Hepatocyte (in vitro differentiated cells): ENCODE results near the gene LRRFIP1.

Experiments
- EZH2phosphoT487 ChIP-seq: fragments of 200-600 bp; sonication (generic); IDR thresholded peaks from one replicate; pipeline ENCODE4 v1.6.1; 2018; ENCODE audit warnings: antibody characterized with exemption, mild to moderate bottlenecking, low read depth, moderate library complexity; ENCODE audit not compliant: unreplicated experiment, severe bottlenecking
- TF ChIP-seq, protein P1 (sequence below): fragments of 200-600 bp; sonication (generic); IDR thresholded peaks from 2 replicates; pipeline ENCODE4 v1.5.1; 2016; ENCODE audit warnings: antibody characterized with exemption, mild to moderate bottlenecking; ENCODE audit not compliant: poor library complexity

DNA sequence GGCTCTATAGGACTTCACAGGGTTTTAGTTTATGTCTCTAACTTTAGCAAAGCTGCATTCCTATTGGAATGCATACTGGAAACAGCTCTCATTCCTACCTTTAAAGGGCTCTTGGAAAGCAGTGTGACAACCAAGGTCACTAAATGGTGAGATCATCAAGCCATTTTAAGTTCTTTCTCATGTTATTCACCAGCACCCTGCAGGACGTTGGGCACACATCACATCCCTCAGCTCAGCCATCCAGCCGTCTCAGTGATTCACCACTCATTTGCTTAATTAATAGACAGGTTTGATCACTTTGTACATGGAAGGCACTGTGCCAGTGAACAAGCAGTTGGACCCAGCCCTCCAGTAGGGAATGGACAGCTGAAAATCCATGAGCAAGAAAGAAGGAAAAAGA lies 139.0 kb downstream of the LRRFIP1 start:
- TF ChIP-seq, protein P1, sequence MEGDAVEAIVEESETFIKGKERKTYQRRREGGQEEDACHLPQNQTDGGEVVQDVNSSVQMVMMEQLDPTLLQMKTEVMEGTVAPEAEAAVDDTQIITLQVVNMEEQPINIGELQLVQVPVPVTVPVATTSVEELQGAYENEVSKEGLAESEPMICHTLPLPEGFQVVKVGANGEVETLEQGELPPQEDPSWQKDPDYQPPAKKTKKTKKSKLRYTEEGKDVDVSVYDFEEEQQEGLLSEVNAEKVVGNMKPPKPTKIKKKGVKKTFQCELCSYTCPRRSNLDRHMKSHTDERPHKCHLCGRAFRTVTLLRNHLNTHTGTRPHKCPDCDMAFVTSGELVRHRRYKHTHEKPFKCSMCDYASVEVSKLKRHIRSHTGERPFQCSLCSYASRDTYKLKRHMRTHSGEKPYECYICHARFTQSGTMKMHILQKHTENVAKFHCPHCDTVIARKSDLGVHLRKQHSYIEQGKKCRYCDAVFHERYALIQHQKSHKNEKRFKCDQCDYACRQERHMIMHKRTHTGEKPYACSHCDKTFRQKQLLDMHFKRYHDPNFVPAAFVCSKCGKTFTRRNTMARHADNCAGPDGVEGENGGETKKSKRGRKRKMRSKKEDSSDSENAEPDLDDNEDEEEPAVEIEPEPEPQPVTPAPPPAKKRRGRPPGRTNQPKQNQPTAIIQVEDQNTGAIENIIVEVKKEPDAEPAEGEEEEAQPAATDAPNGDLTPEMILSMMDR, result no peak
- TF ChIP-seq EZH2phosphoT487, result no peak
